Measurements from ENCODE around the gene ASCL2.

- no peak for TF ChIP-seq TARDBP (IDR thresholded peaks at IDR 0.05)
- TF ChIP-seq FOXK2 (IDR thresholded peaks at IDR 0.05) = no peak
- TF ChIP-seq SUZ12 (IDR thresholded peaks at IDR 0.05) = no peak
- TF ChIP-seq SP1 (IDR thresholded peaks at IDR 0.05) = no peak
Measured at GRCh38 chr11:2293531-2293971, 23.2 kb upstream of the ASCL2 start.
